Stimulated activated CD8-positive, alpha-beta memory T cell treated with anti-CD3 and anti-CD28 coated beads, Interleukin-7, amount 100 ng/mL, for 1 hour (primary cell): ENCODE data around the gene MYBBP1A.
"Not testable (repeated sequence)": the region's sequence is repeated elsewhere in the genome, so short reads cannot be mapped to it uniquely, and the experiment has no call there.

Source experiments
- DNase-seq, 2 donors: peaks; one replicate each; pipeline ENCODE4 v3.0.0-alpha.2; 2020; ENCODE audit warnings: low read depth in 2 of 2

Gene MYBBP1A

DNA sequence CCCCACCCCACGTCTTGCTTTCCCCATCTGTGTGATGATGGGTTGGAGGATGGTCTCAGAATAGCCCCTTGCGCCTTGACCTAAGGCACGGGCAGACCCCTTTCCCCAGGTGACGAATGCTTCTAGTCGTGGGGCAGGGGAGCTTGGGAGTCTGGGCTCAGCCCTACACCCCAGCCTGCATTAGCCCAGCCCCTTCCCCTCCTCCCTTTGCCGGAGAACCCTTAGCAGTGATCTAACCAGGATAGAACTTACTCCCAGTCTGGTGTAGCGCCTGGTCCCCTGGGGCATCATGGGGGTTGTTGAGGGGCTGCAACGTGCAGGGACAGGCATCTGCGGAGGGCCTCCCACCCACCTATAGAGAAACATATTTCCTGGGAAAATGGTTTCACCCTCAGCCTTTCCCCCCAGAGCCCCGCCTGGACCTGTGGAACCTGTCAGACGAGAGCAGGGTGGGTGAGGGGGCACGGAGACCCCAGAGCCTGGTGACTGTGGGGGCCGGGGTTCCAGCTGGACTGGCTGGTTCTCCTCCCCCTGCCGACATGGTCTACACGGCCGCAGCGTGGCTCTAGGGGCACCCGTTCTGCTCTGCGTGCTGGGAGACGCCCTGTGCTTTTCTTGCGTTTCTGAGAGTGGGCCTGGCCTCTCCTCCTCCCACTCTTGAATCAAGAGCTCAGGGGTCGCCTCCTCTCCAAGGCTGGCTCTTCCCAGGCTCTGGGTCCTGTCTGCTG, 33.9 kb upstream of the MYBBP1A start:
- DNase-seq = no peak

DNA sequence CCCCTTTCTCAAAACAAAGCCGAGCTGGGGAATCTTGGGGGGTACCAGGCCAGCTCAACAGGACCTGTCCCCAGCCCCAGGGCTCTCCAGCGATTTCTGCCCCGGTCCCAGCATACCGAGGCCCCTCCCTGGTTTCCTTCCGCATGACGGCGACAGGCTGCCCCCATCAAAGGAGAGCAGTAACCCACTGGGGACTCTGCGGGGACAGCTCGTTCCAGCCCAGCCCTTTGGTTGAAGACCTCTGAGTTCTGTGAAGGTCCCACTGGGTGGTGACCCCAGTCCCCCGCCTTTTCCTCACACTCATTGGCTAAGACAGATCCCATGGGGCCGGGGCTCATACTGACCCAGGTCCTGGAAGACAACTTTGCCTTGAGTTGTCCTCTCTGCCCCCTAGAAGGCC, 33.2 kb upstream of the MYBBP1A start:
- no peak for DNase-seq

DNA sequence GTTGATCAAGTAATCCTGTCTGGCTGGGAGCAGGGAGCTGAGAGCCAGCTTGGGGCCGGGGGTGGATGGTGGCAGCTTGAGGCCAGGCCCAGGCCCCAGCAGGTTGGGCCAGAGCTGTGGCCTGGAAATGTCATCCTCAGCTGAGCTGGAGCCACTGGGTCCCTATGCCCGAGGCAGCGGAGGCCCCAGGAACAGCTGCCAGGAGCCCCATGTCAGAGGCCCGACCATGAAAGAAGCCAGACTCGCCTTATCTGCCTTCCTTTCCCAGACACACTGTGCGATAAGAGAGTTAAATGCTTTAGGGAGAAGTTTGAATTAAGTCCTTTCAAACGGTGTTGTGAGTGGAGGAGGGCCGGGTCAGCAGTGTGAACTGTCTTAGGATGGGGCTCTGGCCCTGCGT, 32.6 kb upstream of the MYBBP1A start:
- no peak for DNase-seq

DNA sequence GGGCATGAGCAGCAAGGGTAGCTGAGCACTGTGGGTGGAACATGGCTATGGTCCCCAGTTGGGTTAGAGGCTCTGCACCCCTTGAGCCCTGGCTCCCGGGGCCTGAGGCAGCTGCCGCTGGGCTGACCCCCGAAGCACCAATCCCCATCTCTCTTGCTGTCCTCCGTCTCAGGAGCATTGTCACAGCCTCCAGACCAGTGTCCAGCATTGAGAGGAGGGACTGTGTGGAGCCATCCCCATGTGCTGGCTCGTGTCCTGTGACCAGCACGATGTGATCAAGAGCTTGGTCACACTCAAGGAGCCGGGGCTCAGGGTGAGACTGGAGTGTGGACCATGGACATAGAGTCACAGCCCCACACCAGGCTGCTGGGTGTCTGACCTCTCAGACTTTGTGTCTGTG, 32.0 kb upstream of the MYBBP1A start:
- no peak for DNase-seq

DNA sequence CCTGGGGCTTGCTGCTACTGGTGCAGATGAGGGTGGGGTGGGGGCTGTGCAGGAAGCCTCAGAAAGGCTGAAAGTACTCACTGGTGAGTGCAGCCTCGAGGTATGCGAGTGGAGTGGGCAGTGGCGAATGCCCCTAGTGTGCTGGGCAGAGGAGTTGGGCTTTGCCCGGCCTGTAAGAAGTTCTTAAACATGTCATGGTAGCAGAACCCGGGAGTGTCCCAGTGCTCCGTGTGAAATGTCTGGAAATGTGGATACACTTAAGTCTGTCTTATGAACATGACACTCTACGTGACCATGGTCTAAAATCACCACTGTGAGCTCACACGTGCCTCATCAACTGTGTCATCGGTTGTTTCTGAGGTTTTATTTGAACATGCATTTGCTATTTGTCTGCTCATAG, 30.9 kb upstream of the MYBBP1A start:
- DNase-seq = no peak

DNA sequence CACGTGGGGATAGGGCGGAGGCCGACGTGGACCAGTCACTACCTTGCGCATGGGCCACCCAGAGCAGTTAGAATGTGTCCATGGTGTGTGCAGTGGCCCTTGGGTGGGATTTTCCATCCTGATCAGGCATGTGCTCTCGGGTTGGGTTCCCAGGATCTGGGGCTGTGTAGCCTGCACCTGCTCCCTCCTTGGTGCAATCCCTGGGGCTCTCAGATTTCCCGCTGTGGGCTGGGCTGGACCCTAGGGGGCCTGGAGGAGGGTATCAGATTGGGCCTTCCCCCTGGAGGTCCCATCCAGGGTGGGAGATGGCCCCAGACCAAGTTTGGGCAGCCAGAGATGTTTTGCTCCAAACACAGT, 30.4 kb upstream of the MYBBP1A start:
- no peak for DNase-seq

DNA sequence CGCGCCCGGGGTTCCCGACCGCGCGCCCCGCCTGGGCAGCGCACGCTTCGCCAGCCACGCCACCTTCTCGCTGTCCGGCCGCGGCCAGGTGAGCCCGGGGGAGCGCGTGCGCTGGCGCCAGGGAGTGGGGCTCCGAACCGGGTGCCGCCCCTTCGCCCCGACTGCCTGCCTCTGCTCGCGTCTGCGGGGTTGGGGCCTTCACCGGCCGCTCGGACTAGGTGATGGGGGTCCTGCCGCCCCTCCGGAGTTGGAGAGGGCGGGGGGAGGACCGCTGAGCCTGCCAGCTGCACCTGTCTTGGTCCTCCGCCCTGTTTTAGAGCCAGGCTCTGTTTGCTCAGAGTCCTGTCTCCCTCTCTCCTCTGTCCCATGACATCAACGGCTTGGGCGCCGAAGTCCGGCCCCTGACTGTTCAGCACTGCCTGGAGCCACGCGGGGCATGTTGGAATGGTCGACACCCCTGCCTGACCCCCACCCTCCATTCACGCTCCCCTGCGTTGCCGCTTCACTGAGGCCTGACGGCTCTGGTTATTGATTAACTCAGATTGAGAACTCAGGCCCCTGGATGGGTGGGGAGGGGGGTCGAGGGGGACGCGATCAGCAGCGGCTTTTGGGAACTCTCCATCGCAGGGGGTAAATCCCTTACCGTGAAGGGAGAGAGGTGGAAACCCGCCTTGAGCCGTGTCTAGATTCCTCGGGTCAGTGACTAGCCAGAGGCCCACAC, 29.9 kb upstream of the MYBBP1A start:
- DNase-seq = no peak

DNA sequence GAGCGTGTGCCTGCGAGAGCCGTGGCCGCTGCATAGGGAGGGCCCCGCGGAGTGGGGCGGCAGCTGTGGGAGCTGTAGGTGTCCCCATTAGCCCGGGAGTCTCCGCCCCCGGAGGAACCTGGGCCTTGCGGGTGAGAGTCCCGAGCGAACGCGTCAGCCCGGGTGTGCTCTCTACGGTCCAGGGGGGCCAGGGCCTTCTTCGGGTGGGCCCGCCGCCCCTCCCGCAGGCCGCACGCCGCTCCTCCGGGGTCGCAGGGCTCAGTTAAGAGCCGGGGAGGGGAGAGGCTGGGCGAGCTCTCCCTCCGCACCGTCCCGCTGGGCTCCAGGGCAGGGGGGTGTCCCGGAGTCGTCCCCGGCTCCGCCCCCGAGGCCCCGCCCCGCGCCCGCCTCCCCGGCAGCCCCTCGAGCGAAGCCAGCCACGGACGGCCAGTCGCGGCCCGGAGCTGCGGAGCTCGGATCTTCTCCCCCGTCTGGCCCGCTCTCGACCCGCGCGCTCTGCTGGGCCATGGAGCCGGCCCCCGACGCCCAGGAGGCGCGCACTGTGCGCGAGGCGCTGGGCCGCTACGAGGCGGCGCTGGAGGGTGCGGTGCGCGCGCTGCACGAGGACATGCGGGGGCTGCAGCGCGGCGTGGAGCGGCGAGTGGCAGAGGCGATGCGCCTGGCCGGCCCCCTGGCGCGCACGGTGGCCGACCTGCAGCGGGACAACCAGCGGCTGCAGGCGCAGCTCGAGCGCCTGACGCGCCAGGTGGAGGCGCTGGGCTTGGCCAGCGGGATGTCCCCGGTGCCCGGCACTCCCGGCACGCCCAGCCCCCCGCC, 29.1 kb upstream of the MYBBP1A start, which contains the start of gene SMTNL2:
TSS of gene SMTNL2 (plus strand) at position 429 of the 816 bp plus-strand sequence. CDS start at position 506, 77 bp downstream.
- no peak for DNase-seq

DNA sequence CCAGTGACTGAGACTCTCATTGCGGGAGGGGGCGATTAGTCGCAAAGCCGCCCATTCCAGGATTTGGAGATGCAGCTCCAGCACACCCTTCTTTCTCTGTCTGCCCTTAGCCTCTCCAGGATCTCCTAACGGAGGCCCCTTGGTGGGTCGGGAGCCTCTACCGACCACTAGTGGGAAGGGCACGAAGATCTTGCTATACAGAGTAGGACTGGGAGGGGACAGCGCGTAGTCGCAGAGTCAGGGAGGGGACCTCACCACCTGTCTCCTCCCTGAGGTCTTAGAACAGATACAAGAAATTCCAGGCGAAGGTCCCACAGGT, 28.6 kb upstream of the MYBBP1A start:
- DNase-seq = no peak

DNA sequence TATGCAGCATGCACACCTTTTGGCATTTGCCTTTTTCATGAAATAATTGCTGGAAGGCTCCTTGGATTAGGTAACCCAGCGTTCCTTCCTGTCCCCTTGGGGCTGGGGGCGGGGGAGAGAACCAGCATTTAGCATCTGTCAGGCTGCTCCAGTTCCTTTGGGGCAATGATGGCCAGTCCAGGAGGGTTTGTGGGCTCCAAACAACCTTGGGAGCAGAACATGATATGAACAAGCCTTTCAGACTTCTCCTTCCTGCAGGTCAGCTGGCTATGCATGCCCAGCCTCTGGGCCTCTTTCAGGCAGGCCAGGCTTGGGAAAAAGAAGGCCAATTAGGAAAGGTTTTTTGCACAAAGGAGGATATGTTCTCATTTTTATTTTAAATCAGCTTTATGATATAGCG, 28.0 kb upstream of the MYBBP1A start:
- DNase-seq = no peak

DNA sequence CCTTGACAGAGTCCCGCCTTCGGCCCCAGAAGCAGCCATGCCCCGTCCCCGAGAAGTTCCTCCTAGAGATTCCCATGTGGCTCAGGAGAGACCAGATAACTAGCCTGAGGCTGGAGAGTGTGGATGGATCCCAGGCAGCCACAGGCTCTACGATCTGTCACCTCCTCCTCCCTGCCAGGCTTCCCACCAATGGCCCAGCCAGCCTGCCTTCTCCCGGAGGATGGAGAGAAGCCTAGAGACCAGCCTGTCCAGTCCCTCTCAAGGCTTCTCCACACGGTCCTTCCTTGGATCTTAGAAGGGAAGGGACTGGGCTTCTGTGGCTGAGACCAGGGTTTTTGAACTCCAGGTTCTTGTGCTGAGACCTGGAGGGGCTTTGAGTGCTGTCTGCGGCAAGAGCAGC, 27.5 kb upstream of the MYBBP1A start:
- DNase-seq = no peak

DNA sequence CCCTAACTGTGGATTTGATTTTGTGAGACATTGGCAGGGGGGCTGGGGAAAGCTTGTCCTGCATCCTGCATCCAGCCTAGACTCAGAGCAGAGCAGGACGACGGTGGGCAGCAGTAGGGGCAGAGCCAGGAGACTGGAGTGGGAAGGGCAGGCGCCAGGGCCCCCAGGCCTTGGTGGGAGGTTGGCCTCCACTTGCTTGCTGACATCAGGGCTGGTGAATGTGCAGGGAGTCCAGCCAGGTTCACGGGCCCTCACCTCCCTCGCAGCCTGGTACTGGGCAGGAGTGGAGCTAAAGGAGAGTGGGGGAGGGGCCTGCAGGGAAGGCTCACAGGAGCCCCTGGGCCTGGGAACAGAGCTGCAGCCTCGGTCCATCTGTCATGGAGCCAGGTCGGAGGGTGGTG, 26.9 kb upstream of the MYBBP1A start:
- no peak for DNase-seq

DNA sequence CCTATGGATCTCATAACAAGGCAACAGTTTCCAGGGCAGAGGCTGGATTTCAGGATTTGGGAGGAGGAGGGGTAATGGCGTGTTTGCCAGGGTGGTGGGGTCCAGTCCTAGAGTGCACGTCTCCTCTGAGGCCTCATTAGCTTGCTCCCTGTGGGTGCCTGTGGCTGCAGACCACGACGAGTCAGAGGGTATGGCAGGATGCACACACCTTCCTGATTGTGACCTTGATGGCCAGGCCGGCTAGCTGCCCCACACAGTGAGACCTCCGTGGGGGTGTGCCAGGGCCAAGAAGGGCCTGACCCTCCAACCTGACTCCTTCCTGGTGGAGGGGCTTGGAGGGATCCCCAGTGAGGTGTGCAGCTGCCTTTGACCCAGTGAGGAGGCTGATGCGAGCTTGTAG, 25.1 kb upstream of the MYBBP1A start:
- no peak for DNase-seq

DNA sequence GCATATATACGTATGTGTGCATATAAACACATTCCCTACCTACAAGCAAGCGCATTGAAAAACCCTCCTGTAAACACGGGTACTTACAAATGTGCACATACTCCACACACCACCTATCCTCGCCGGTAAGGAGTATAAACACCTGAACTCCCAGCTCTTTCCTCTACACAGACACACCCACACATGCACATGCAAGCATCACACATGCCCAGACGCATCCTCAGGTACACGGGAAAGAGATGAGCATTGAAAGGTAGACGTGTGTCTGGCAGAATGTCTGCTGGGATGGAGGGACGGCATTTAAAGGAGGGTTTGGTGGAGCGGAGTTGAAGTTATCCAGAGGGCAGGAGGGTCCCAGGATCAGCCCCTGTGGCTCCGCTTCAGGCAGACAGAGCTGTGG, 24.5 kb upstream of the MYBBP1A start:
- DNase-seq = no peak

DNA sequence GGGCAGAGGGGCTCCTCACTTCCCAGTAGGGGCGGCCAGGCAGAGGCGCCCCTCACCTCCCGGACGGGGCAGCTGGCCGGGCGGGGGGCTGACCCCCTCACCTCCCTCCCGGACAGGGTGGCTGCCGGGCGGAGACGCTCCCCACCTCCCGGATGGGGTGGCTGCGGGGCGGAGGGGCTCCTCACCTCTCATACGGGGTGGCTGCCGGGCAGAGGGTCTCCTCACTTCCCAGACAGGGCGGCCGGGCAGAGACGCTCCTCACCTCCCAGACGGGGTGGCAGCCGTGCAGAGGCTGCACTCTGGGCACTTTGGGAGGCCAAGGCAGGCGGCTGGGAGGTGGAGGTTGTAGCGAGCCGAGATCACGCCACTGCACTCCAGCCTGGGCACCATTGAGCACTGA, 23.2 kb upstream of the MYBBP1A start:
- DNase-seq = not testable (repeated sequence)

DNA sequence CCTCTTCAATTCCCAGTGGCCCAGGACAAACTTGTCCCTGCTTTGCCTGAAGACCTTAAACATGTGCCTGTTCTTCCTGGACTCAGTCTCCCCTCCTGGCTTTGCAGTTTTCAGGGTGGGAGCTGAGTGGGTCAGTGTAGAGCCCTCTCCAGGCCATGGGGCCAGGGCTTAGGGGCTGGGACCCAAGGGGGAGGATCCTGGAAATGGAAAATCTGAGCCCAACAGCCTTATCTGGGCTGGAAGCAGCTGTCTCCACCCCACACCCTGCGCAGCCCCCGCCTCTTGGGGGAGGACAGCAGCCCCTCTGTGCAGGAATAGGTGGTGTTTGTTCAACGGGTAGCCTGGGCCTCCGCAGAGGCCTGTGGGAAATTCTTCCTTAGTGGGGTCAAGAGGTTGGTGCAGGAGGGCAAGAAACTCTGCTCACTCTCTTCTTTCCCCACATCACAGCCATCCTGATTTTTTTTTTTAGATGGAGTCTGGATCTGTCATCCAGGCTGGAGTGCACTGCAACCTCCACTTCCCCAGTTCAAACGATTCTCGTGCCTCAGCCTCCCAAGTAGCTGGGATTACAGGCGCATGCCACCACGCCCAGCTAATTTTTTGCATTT, 22.3 kb upstream of the MYBBP1A start:
- DNase-seq = no peak

DNA sequence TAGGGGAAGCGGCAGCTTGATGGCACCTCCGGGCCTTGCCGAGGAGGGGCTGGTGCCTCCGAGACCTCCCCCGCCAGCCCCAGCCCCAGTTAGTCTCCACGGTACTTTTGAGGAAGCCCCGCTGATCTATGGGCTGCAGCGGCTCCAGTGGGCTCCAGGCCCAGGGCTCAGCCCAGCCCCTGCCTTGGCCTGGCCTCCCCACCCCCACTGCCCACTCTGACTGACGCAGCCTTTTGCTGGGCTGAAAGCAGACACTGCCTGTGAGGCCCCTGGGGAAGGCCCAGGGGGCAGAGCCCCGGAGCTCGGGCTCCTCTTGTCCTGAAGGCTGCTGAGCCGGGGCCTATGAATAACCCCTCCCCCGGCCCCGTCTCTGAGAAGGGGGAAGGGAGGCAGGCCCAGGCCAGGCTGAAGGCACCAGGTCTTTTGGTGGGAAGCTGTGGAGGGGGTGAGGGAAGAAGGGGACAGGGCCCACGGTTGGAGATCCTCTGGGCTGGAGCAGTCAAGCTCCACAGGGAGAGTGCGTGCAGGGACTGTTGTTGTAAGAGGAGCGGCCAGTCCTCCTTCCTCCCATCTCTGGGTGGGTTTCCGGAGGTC, 21.6 kb upstream of the MYBBP1A start:
- DNase-seq = no peak

DNA sequence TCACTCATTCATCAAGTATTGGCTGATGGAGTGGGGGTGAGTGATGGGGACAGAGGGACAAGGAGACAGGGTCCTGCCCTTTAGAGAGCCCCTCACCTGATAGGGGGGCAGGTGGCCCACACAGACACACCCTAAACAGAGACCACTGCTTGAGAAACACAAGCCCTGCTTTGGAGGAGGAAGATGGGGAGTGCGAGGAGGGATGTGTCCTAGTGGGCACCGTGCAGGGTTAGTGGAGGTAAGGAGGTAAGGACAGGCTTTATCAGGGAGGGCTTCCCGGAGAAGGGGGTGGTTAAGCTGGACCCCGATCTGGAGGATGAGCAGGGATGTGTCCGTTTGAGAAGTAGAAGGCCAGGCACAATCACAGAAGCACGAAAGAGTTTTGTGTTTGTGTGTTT, 21.0 kb upstream of the MYBBP1A start:
- no peak for DNase-seq

DNA sequence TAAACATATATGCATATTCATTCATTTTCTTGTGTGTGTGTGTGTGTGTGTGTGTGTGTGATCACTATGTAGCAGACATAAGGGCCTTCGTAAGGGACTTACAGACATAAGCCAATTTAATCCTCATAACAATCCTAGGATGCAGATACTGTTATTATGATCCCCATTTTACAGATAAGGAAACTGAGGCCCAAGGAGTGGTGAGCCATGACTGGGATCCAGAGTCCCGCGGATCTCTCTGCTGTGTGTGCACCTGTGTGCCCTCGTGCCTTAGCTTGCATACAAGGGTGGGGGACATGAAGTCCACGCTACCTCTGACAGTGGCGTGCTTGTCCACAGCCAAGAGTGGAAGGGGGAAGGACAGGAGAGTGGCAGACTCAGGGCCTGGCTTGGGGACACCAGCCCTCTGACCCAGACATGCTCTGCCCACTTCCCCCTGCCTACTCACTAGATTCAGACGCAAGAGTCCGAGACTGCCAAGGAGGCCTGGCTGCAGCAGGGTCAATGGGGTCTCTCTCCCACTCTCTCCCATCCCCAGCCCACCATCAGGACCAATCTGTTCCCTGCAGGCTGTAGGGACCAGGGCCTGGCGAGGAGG, 19.4 kb upstream of the MYBBP1A start:
- no peak for DNase-seq

DNA sequence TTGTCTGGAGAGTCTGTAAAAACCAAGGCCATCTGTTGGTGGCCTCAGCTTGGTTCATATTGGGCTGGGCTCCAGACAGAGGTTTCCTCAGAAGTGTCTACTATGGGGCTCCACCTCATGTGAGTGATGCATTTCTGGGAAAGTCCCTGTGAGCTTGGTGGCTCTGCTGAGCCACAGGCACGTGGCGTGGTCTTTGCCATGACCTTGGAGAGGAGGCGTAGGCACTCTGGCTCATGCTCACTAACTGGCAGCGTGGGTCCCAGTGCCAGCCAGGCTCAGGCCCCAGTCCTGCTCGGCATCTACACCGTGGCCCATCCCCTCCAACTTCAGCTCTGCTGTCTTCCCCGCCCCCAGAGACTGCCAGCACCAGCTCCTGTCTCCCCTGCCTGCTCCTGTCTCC, 18.5 kb upstream of the MYBBP1A start:
- no peak for DNase-seq

DNA sequence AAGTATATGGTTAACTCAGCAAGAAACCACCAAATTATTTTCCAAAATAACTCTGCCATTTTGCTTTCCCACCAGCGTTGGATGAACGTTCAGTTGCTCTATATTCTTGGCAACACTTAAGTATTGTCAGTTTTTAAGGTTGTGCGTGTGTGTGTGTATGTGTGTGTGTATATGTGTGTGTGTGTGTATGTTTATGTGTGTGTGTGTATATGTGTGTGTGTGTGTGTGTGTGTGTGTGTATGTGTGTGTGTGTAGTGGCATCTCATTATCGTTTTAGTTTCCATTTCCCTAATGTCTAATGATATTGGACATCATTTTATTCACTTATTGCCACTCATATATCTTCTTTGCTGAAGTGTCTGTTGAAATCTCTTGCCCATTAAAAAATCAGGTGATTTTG, 17.9 kb upstream of the MYBBP1A start:
- DNase-seq = no peak

DNA sequence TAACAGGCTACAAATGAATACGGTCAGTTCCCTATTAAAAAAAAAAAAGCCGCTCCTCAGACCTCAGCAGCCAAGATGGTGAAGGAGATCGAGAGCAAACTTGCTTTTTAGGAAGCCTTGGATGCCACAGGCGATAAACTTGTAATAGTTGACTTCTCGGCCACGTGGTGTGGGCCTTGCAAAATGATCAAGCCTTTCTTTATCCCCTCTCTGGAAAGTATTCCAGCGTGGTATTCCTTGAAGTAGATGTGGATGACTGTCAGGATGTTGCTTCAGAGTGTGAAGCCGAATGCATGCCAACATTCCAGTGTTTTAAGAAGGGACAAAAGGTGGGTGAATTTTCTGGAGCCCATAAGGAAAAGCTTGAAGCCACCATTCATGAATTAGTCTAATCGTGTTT, 16.9 kb upstream of the MYBBP1A start:
- DNase-seq = no peak
